GM08714 (cell line): ENCODE data around the gene SDR42E2.
"Not testable (repeated sequence)": the region's sequence is repeated elsewhere in the genome, so short reads cannot be mapped to it uniquely, and the experiment has no call there.

Experiments
- H3K4me3 ChIP-seq: fragments of 200-500 bp; sonication (Bioruptor generic); 2 replicates; pipeline ENCODE4 v1.5.1; 2014; ENCODE audit warnings: mild to moderate bottlenecking, low read length, inconsistent platforms
- ZNF274 ChIP-seq: IDR thresholded peaks from 2 replicates; pipeline ENCODE4 v1.6.1; 2012; ENCODE audit warnings: mild to moderate bottlenecking, low read depth, low read length

SDR42E2 gene

DNA sequence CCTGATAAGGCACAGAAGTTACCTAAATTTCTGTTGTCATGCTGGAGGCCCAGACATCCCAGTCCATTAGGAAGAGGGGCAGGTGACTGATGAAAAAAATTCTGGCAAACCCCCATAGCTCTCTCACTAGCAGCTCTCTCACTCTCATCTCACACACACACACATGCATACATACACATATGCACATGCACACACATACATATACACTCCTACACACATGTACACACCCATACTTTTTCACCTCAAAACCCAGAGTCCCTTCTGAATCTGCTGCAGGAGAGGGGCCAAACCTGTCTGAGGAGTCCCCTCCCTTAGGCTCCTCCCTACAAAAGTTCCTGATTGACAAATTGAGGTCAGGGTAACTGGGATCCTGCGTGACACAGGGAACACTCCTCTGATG, 22.6 kb upstream of the SDR42E2 start:
- no peak for TF ChIP-seq ZNF274
- no peak overlapping the region for H3K4me3 ChIP-seq

DNA sequence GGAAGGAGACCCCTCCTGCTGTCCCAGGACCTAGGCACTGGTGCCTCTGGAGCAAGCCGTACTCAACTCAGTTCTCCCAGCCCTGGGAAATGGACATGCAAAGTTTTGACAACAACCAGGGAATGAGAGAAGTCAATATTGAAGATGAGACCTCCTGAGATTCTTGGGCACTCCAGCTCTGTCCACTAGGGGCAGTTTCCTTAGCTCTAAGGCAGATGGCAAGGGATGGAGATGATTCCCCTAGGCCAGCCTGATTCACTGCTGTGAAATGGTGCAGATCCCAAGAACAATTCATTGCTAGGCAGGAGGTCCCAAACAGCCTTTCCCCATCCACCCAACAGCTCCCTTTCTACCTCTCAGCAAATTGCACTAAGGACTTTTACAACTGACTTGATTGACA, 20.5 kb upstream of the SDR42E2 start:
- H3K4me3 ChIP-seq, result no peak overlapping the region
- TF ChIP-seq ZNF274, result no peak

DNA sequence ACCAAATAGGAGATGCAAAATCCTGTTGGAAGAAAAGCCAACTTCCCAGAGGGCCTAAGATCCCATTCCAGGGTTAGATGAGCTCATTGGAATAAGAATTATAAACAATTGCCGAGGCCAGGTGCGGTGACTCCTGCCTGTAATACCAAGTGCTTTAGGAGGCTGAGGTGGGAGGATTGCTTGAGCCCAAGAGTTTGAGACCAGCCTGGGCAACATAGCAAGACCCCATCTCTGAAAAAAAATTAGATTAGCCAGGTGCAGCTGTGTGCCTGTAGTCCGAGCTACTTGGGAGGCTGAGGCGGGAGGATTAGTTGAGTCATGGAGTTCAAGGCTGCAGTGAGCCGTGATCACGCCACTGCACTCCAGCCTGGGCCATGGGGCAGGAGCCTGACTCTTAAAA, 17.8 kb upstream of the SDR42E2 start:
- H3K4me3 ChIP-seq, result no peak overlapping the region
- TF ChIP-seq ZNF274, result no peak

DNA sequence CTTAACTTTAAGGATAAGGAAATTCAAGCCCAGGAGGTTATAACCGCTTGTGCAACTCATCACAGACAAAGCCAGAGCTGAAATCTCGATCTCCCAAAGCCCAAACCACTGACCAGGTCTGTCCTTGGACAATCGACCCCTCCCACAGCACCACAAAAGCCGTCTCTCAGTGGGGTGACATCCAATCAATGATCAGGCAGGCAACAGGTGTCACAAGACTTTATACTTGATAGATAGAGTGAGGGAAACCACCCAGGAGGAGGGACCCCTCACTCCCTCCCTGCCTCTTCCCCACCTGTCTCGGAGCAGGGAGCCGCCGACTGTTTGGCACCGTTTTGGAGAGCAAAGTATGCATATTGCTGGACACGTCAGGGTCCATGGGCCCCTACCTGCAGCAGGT, 14.5 kb upstream of the SDR42E2 start:
- H3K4me3 ChIP-seq, result no peak overlapping the region
- no peak for TF ChIP-seq ZNF274

DNA sequence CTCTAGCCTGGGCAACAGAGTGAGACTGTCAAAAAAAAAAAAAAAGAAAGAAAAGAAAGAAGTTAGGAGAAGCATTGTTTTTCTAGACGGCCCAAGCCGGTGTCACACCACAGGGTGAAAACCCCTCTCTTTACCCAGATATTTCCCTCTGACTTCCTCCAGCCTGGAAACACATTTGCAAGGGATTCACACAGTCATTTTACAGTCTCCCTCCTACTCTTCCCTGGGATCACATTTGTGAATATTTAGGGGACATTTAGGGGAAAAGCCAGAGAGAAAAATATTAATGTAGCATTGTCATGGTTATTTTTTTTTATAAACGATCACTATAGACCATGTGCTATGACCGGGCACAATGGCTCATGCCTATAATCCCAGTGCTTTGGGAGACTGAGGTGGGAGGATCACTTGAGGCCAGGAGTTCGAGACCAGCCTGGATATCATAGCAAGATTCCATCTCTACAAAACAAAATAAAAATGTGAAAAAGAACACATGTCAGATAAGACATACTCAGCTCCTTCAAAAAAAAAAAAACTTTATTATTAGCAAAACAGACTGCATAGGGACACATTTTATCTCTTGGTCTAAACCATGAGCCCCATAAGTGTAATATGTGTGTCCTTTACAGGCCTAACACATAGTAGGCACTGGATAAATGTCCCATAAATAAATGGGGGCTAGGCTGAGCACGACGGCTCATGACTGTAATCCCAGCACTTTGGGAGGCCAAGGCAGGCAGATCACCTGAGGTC, 10.9 kb upstream of the SDR42E2 start:
- no peak overlapping the region for H3K4me3 ChIP-seq
- no peak for TF ChIP-seq ZNF274

DNA sequence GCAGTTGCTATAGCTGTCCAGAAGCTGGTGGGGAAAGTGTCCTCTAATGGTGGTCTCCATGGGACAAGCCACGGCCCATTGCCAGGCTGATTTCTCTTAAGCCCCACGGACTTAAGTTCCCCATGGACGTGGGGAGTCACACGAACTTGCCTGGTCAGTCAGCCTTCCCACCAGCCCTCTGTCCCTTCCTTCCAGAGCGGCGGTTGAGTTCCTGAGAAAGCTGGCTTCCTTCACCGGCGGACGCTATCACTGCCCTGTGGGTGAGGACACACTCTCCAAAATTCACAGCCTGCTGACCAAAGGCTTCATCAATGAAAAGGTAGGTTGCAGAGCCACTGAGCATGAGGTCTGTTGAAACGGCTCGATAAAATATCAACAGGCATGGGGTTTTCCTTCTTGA, 10.0 kb upstream of the SDR42E2 start:
- no peak for TF ChIP-seq ZNF274

DNA sequence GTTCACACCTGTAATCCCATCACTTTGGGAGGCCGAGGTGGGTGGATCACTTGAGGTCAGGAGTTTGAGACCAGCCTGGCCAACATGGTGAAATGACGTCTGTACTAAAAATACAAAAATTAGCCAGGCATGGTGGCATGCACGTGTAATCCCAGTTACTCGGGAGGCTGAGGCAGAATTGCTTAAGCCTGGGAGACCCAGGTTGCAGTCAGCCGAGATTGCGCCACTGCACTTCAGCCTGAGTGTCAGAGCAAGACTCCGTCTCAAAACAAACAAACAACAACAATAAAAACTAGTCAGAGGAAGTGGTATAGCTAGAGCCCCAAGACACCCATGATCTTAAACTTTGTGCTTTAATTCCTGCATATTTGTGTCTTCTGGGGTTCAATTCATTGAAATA, 9.2 kb upstream of the SDR42E2 start:
- H3K4me3 ChIP-seq, result not testable (repeated sequence)

More for the DNA sequence above, 10.0 kb upstream of the SDR42E2 start:
- H3K4me3 ChIP-seq, result no peak overlapping the region

DNA sequence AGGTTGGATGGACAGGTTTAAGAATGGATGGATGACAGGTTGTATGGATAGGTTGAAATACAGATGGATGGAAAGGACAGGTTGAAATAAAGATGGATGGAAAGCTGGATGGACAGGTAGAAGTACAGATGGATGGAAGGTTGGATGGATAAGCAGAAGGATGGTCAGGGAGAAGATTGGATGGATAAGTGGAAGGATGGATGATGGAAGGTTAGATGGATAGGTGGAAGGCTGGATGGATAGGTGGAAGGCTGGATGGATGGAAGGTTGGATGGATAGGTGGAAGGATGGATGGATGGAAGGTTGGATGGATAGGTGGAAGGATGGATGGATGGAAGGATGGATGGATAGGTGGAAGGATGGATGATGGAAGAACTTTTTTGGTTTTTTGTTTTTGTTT, 905 bp upstream of the SDR42E2 start:
- TF ChIP-seq ZNF274, result no peak

DNA sequence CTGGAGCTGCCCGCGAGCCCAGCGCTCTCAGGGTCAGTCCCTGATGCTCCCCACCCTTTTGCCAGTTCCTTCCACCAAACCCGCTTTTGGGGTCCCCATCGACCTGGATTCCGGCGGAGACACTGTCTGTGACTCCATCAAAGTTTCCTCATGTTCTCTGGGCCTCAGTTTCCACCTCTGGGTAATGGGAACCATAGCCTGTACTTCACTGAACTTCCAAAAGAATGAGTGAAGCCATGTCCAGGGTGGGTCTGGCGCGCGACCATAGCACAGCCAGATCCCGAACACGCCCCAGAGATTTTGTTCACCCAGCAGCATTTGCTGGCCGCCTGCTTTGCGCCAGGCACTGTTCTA, 327 bp downstream of the SDR42E2 start:
- H3K4me3 ChIP-seq, result no peak overlapping the region
- TF ChIP-seq ZNF274, result no peak

More for the DNA sequence above, 905 bp upstream of the SDR42E2 start:
- no peak overlapping the region for H3K4me3 ChIP-seq

DNA sequence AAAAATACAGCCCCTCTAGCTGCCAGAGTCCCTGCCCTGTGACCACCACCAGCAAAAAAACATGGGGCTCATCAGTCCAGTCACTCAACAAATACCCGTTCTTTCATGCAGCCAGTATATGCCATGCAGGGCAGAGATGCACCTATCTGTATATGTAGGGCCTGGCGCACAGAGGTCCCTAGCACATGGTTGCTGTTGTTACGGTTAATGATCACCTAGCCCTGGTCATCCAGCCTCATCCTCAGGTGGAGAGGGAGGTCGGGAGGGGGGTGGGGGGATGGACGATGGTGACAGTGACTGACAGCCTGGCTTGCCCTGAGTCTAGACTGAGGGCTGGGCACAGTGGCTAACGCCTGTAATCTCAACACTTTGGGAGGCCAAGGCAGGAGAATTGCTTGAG, 1.5 kb downstream of the SDR42E2 start:
- H3K4me3 ChIP-seq, result no peak overlapping the region
- no peak for TF ChIP-seq ZNF274

DNA sequence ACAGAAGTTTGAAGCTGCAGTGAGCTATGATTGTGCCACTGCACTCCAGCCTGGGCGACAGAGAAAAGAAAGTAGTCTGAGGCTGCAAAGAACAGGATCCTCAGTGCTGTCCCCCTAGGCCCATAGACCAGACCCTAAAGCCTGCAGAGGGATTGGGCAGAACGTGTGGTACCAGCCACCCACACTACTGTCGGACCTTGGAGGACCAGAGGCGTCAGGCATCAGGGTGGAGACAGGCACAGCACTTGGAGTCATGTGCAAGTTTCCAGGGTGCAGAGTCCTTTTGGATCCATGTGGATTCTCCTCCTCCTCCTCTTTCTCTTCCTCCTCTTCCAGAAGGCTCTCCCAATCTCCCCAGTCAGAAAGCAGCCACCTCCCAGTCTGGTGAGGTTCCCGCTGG, 2.2 kb downstream of the SDR42E2 start:
- no peak overlapping the region for H3K4me3 ChIP-seq
- no peak for TF ChIP-seq ZNF274

DNA sequence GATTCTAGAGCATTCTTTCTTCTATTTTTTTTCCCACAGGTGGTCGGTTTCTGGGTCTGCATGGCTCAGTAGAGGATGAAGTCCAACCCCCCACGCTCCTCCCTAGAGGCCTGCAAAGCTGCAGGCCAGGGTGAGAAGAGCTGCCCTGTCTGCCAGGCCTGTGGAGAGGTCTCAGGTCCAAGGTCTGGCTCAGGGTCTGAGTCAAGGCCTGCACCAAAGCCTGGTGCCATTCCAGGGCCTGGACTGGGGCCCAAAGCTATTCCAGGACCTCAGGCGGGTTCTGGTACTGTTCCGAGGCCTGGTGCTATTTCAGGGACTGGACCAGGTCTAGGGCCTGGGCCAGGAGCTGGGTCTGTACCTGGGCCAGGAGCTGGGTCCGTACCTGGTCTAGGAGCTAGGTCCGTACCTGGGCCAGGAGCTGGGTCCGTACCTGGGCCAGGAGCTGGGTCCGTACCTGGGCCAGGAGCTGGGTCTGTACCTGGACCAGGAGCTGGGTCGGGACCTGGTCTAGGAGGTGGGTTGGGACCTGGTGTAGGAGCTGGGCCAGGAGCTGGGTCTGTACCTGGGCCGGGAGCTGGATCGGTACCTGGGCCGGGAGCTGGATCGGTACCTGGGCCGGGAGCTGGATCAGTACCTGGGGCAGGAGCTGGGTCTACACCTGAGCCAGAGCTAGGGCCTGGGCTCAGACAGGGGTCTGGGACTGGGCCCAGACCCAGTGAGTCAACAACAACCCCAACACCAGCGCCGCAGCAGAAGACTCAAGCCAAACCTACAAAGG, 3.4 kb downstream of the SDR42E2 start:
- H3K4me3 ChIP-seq, result no peak overlapping the region
- no peak for TF ChIP-seq ZNF274

DNA sequence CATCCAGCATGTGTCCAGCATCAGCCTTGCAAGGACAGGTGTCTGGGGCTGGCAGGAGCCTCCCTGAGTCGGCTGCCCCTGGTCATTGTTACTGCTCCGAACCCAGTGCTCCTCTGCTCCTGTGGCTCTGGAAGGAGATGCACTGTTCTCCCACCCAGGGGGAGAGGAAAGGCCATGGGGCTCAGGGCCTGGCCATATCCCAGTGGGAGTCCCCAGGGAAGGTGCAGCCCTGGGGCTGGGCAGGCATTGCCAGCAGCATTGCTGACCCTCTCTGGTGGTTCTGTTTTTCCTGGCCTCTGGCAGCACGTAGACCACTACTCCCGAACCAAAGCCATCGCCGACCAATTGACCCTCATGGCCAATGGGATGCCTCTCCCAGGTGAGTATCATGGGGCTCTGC, 9.6 kb downstream of the SDR42E2 start:
- TF ChIP-seq ZNF274, result no peak

DNA sequence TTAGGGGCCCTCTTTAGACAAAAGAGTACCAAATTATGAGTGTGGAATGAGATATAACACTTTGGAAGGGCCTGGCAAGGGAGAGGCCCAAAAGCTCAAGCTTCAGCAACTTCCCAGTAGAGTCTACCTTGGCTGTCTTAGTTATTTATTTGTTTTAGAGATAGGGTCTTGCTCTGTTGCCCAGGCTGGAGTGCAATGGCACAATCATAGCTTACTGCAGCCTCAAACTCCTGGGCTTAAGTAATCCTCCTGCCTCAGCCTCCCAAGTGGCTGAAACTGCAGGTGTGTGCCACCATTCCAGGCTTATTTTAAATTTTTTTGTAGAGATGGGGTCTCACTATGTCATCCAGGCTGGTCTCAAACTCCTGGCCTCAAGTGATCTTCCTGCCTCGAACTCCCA, 10.3 kb downstream of the SDR42E2 start:
- H3K4me3 ChIP-seq, result not testable (repeated sequence)

More for the DNA sequence above, 9.6 kb downstream of the SDR42E2 start:
- no peak overlapping the region for H3K4me3 ChIP-seq

DNA sequence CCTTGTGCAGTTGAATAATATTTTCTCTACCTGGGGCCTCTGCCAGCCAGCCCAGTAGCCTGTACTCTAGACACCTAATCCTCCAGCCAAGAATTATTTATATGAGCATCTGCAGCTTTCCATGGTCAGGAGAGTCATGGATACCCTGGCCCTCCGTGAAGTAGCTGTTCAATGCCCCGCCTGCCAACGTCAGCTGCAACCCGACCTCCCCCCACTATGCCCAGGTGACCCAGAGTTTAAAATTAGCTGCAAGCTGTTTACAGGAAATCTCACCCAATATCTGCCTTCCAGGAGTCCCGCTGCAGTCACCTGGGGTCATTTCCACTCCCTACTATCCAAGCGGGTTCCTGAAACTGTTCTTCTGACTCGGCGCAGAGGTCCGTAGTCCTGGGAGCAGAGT, 12.3 kb downstream of the SDR42E2 start:
- no peak for TF ChIP-seq ZNF274
- no peak overlapping the region for H3K4me3 ChIP-seq
